ENCODE measurements around the gene MDGA2. TPM values are rescaled to one million over a fixed set of nuclear protein-coding genes. Genes with fewer than 3 reads are reported as not detected.

Gene MDGA2
- total RNA-seq, 1 experiment from 2014 or later = not detected

DNA sequence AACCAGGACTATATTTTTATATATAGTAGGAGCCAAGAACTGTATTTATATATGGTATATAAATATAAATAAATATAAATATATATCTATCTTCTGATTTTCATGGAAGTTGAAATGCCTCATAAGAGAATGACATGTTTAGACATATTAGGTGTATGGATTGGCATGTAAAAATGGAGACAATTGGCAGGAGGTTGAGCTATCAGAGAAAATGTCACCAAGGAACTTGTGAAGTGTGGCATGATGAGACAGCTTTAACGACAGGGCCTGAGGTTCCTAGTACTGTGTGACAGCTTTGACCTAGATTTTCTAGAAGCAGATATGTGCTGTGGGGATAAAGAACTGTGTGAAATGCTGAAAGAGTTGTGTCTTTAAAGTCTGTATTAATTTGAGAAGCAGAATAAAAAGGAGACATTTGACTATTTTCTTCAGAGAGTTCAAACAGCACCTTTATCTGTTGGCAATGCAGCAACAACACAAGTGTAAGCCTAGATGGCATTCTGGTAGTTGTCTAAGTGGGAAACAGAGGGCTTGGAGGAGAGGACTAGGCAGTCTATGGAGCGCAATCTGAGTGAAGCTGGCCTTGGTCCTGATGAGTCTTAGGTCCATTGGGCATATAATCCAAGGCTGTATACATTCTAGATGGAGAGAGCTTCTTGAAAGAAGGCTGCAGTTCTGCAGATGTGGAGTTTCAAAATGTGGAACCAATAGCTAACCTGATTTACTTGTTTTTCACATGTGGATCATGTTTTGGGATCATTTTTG lies 47.7 kb upstream of the MDGA2 start:
- Histone ChIP-seq H3K79me2 (ENCODE audit: insufficient read depth, low read length) (no peaks in the 10 kb centered on the region), H3K4me1 (ENCODE audit: control insufficient read depth in 1 of 2, insufficient read depth in 2 of 2, low read length in 2 of 2) (no peaks in the 10 kb centered on the region), H3K9me3 (ENCODE audit: control insufficient read depth in 1 of 2, insufficient read depth in 1 of 2, low read depth in 1 of 2, low read length in 2 of 2) (no peaks in the 10 kb centered on the region), H2AFZ (ENCODE audit: low read depth, low read length, poor library complexity, severe bottlenecking) (no peak overlapping the region), H3K36me3 (ENCODE audit: control insufficient read depth in 1 of 2, insufficient read depth in 2 of 2, low read length in 2 of 2) (no peaks in the 10 kb centered on the region), H4K20me1 (ENCODE audit: insufficient read depth) (no peaks in the 10 kb centered on the region), H3K27ac (ENCODE audit: low read depth, low read length) (no peak overlapping the region), H3K9me2 (ENCODE audit: insufficient read depth) (no peaks in the 10 kb centered on the region), H3K4me3 (replicated peaks in 1 of 2; ENCODE audit: low read depth in 1 of 2, low read length in 2 of 2) (no peak overlapping the region), H3K27me3 (ENCODE audit: insufficient read depth, low read length) (no peaks in the 10 kb centered on the region), H3K4me2 (ENCODE audit: low read length) (no peak overlapping the region), H3K9ac (ENCODE audit: low read length) (no peak overlapping the region)
- ChIA-PET POLR2A (no interaction called here), RAD21 (ENCODE audit: low non-redundant PET in 1 of 2, low total read pairs in 2 of 2, uncharacterized antibody in 2 of 2, unreplicated experiment in 2 of 2) (no interaction called here), CTCF (no interaction called here)
- BruUV-seq (replicated peaks) = no TSS peak
- TF ChIP-seq EGR1 (IDR thresholded peaks at IDR 0.05; ENCODE audit: low read depth) = no peak
- TF ChIP-seq RAD21 (IDR thresholded peaks at IDR 0.05; ENCODE audit: low read depth) = no peak
- no peak for TF ChIP-seq EZH2 (IDR thresholded peaks at IDR 0.05)
- TF ChIP-seq JUND (IDR thresholded peaks at IDR 0.05) = no peak
- TF ChIP-seq, protein P1, sequence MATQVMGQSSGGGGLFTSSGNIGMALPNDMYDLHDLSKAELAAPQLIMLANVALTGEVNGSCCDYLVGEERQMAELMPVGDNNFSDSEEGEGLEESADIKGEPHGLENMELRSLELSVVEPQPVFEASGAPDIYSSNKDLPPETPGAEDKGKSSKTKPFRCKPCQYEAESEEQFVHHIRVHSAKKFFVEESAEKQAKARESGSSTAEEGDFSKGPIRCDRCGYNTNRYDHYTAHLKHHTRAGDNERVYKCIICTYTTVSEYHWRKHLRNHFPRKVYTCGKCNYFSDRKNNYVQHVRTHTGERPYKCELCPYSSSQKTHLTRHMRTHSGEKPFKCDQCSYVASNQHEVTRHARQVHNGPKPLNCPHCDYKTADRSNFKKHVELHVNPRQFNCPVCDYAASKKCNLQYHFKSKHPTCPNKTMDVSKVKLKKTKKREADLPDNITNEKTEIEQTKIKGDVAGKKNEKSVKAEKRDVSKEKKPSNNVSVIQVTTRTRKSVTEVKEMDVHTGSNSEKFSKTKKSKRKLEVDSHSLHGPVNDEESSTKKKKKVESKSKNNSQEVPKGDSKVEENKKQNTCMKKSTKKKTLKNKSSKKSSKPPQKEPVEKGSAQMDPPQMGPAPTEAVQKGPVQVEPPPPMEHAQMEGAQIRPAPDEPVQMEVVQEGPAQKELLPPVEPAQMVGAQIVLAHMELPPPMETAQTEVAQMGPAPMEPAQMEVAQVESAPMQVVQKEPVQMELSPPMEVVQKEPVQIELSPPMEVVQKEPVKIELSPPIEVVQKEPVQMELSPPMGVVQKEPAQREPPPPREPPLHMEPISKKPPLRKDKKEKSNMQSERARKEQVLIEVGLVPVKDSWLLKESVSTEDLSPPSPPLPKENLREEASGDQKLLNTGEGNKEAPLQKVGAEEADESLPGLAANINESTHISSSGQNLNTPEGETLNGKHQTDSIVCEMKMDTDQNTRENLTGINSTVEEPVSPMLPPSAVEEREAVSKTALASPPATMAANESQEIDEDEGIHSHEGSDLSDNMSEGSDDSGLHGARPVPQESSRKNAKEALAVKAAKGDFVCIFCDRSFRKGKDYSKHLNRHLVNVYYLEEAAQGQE (IDR thresholded peaks at IDR 0.05; ENCODE audit: low read depth) = no peak
- TF ChIP-seq, protein P2, sequence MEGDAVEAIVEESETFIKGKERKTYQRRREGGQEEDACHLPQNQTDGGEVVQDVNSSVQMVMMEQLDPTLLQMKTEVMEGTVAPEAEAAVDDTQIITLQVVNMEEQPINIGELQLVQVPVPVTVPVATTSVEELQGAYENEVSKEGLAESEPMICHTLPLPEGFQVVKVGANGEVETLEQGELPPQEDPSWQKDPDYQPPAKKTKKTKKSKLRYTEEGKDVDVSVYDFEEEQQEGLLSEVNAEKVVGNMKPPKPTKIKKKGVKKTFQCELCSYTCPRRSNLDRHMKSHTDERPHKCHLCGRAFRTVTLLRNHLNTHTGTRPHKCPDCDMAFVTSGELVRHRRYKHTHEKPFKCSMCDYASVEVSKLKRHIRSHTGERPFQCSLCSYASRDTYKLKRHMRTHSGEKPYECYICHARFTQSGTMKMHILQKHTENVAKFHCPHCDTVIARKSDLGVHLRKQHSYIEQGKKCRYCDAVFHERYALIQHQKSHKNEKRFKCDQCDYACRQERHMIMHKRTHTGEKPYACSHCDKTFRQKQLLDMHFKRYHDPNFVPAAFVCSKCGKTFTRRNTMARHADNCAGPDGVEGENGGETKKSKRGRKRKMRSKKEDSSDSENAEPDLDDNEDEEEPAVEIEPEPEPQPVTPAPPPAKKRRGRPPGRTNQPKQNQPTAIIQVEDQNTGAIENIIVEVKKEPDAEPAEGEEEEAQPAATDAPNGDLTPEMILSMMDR (IDR thresholded peaks at IDR 0.05 in 2 of 3, conservative IDR thresholded peaks at IDR 0.05 in 1 of 3; ENCODE audit: borderline replicate concordance in 1 of 3, insufficient read depth in 1 of 3, low read depth in 2 of 3, low read length in 2 of 3) = no peak
- no peak for TF ChIP-seq YY1 (IDR thresholded peaks at IDR 0.05; ENCODE audit: extremely low read depth, insufficient replicate concordance, low read depth, low read length)
- TF ChIP-seq POLR2A (IDR thresholded peaks at IDR 0.05; ENCODE audit: borderline replicate concordance, extremely low read depth, insufficient read depth, insufficient read length) = no peak
- no peak for TF ChIP-seq SIN3A (IDR thresholded peaks at IDR 0.05; ENCODE audit: low read depth)
- no peak for TF ChIP-seq POLR2AphosphoS5 (IDR thresholded peaks at IDR 0.05; ENCODE audit: low read depth, low read length)
- TF ChIP-seq SRF (IDR thresholded peaks at IDR 0.05; ENCODE audit: low read depth) = no peak
- no peak for TF ChIP-seq TCF7L2 (IDR thresholded peaks at IDR 0.05; ENCODE audit: borderline replicate concordance, extremely low read depth, insufficient read depth, insufficient read length)
- no peak for TF ChIP-seq MAX (IDR thresholded peaks at IDR 0.05)
- no peak for TF ChIP-seq ZFX (IDR thresholded peaks at IDR 0.05)
- TF ChIP-seq CBX3 (IDR thresholded peaks at IDR 0.05; ENCODE audit: low read depth) = no peak
- no peak for TF ChIP-seq ATF3 (IDR thresholded peaks at IDR 0.05)
- no peak for TF ChIP-seq FOSL1 (IDR thresholded peaks at IDR 0.05; ENCODE audit: low read depth)
- DNase-seq (ENCODE audit: low read depth, low spot score) (no peak), ATAC-seq (no peak)
- intact Hi-C loops (cut with micrococcal nuclease) = no loop called here
